Thymus (tissue), 14 donors: ENCODE measurements around the gene RDM1. TPM values are rescaled to one million over a fixed set of nuclear protein-coding genes. Genes with fewer than 3 reads are reported as not detected.
A peak's percentile ranks its signal among the peaks of the same experiment; 100 is the strongest.

Source experiments
- DNase-seq, 9 donors: peaks; one replicate each; pipeline ENCODE4 v3.0.0-alpha.2; 2013; ENCODE audit warnings: low spot score in 9 of 9, low read depth in 6 of 9, missing footprints in 1 of 9
- H3K27ac ChIP-seq, 2 donors: one replicate each; pipeline ENCODE4 v1.5.1; 2013; ENCODE audit warnings: control low read depth in 1 of 2, low read depth in 1 of 2, low read length in 1 of 2, mild to moderate bottlenecking in 1 of 2, moderate library complexity in 1 of 2
- H3K27me3 ChIP-seq, 2 donors: one replicate each; pipeline ENCODE4 v1.5.1; 2013; ENCODE audit warnings: low read length in 1 of 2; ENCODE audit not compliant: control insufficient read depth in 2 of 2, insufficient read depth in 1 of 2
- H3K36me3 ChIP-seq, 2 donors: one replicate each; pipeline ENCODE4 v1.5.1; 2013; ENCODE audit warnings: low read length in 1 of 2, mild to moderate bottlenecking in 1 of 2, moderate library complexity in 1 of 2; ENCODE audit not compliant: control insufficient read depth in 2 of 2, insufficient read depth in 2 of 2
- H3K4me1 ChIP-seq, 2 donors: one replicate each; pipeline ENCODE4 v1.5.1; 2013; ENCODE audit warnings: low read length in 2 of 2; ENCODE audit not compliant: control insufficient read depth in 2 of 2, insufficient read depth in 2 of 2
- H3K4me3 ChIP-seq, 2 donors: one replicate each; pipeline ENCODE4 v1.5.1; 2013; ENCODE audit warnings: low read length in 2 of 2, control low read depth in 1 of 2, mild to moderate bottlenecking in 1 of 2
- H3K9me3 ChIP-seq, 2 donors: one replicate each; pipeline ENCODE4 v1.5.1; 2013; ENCODE audit warnings: low read length in 1 of 2, mild to moderate bottlenecking in 1 of 2; ENCODE audit not compliant: control insufficient read depth in 2 of 2, insufficient read depth in 1 of 2
- WGBS: extraction: QIAGEN DNeasy Blood & Tissue Kit; methylation state at CpG from one replicate; pipeline ENCODE4 v1.1.7; 2013; 5-methylcytosine and 5-hydroxymethylcytosine counted together
- long read RNA-seq, 10 donors: transcript quantifications; one replicate each; lab custom pipeline, GENCODE V29; 2026
- polyA plus RNA-seq: library from polyadenylated mRNA; stranded (reverse); fragments of 200-250 nt; gene quantifications from one replicate; pipeline ENCODE4 v1.2.3, GENCODE V29; 2013
- total RNA-seq: library from RNA; stranded (reverse); fragments of 120-200 nt; gene quantifications from one replicate; pipeline ENCODE4 v1.2.4, GENCODE V29; 2013
- donor health status: healthy.

RDM1 gene, protein sequence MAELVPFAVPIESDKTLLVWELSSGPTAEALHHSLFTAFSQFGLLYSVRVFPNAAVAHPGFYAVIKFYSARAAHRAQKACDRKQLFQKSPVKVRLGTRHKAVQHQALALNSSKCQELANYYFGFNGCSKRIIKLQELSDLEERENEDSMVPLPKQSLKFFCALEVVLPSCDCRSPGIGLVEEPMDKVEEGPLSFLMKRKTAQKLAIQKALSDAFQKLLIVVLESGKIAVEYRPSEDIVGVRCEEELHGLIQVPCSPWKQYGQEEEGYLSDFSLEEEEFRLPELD
- total RNA-seq (5.7 TPM), polyA plus RNA-seq (1.1 TPM)
- long read RNA-seq, donor 1, partial matches to known transcripts, result 0 of 1 reads
- long read RNA-seq, donor 1, other reads (novel, unspliced or antisense), result 0 of 1 reads
- long read RNA-seq, donor 2, result 0 reads
- long read RNA-seq, donor 3, partial matches to known transcripts, result 0 of 2 reads
- long read RNA-seq, donor 3, other reads (novel, unspliced or antisense), result 0 of 2 reads
- long read RNA-seq, donor 4, result 0 reads
- long read RNA-seq, donor 5, partial matches to known transcripts, result 0 of 6 reads
- long read RNA-seq, donor 5, other reads (novel, unspliced or antisense), result 0 of 6 reads
- long read RNA-seq, donor 6, partial matches to known transcripts, result 0 of 6 reads
- long read RNA-seq, donor 6, other reads (novel, unspliced or antisense), result 0 of 6 reads
- long read RNA-seq, donor 7, partial matches to known transcripts, result 0 of 1 reads
- long read RNA-seq, donor 7, other reads (novel, unspliced or antisense), result 0 of 1 reads
- long read RNA-seq, donor 8, result 0 reads
- long read RNA-seq, donor 9, partial matches to known transcripts, result 0 of 4 reads
- long read RNA-seq, donor 9, other reads (novel, unspliced or antisense), result 0 of 4 reads
- long read RNA-seq, donor 10, partial matches to known transcripts, result 0 of 3 reads
- long read RNA-seq, donor 10, other reads (novel, unspliced or antisense), result 0 of 3 reads

DNA sequence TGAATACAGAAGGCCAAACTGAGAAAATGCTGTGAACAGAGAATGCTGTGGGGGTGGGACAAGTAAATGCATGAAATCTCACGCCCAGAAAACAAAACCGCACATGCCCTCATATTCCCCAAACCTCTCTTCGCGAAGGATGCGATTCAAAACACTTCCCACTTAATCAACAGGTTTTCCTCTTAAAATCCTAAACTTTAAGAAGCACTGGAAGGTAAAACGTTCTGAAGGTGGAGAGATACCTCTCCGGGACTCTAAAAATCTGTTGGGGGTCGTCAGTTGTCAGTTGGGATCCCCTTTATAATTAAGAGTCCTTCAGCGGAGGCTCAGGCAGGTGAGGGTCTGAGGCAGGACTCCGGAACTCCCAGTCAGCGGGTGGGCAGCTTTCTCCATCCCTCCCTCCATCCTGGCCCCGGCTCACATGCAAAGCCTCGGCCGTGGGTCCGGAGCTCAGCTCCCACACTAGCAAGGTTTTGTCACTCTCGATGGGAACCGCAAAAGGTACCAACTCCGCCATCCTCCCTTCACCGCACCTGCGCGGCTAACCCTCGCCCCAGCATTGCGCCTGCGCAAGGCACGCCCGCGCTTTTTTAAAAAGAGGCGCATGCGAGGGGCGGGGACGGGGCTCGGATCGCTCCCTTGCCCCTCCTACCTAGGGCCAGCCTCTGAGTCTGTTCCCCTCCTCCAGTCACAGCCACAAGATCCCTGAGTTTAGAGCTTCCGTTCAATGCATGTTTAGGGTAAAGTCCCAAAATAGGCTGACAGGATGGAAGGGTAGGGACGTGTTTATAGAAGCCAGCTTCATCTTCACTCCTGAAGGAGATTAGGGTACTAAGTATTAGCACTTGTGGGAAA lies at the start of gene RDM1:
TSS of gene RDM1 (minus strand) at position 563 of the 855 bp plus-strand sequence. CDS start at position 517, 46 bp downstream.
- Histone ChIP-seq H3K4me3 (peak within 1 kb of the TSS; percentile 54 to 62), H3K4me1 (peaks cover 9 to 14% of the 10 kb centered on the region in 2 donors), H3K27ac (peak within 1 kb of the TSS; percentile 12 to 15), H3K9me3 (no peaks in the 10 kb centered on the region), H3K27me3 (no peaks in the 10 kb centered on the region), H3K36me3 (no peaks in the 10 kb centered on the region)
- DNase-seq, result peak; percentile 31 to 91 (median 77)
- 3% methylated on average over 35 of the region's 35 CpGs for WGBS

DNA sequence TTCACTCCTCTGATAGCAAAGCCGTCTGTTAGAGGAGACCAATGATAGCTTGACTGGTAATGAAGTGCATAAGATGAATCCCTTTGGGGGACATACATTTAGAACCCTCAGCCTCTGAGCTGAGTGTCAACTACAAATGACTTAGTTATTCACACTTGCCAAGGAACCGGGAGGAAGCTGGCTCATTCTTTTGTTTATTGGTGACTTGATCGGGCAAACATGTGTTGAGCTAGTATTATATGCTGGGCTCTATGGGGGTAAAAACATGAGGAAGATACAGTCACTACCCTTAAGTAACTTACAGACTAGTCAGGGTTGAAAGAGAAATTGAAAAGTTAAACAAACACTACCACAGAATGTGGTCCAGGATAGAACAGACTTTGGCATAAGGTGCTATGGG lies 47.8 kb upstream of the RDM1 start:
- Histone ChIP-seq H3K36me3 (no peaks in the 10 kb centered on the region), H3K27me3 (no peaks in the 10 kb centered on the region), H3K9me3 (no peaks in the 10 kb centered on the region), H3K27ac (no peak overlapping the region), H3K4me3 (no peak overlapping the region), H3K4me1 (no peaks in the 10 kb centered on the region)
- DNase-seq, result no peak
- WGBS, result 97% methylated on average over 3 of the region's 3 CpGs

DNA sequence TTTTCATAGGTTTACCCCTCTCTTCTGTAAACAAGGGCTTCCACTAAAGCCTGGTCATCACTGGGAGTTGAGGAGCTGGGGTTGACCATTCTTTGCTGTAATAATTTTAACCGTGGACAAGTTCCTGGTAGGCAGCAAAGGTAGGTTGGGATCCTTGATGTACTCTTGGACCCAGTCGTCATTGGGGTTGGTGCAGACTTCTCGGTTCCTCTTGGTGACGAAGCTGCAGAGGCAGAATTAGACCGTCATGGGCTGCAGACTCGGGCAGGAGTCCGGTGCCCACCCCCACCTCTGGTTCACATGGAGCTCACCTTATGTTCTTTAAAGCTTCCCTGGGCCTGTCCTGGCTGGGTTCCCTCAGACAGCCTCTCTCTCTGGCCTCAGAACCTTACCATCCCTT lies 46.9 kb upstream of the RDM1 start:
- Histone ChIP-seq H3K36me3 (no peaks in the 10 kb centered on the region), H3K4me1 (no peaks in the 10 kb centered on the region), H3K27ac (no peak overlapping the region), H3K27me3 (no peaks in the 10 kb centered on the region), H3K4me3 (no peak overlapping the region), H3K9me3 (no peaks in the 10 kb centered on the region)
- WGBS, result 95% methylated on average over 7 of the region's 7 CpGs
- DNase-seq, result no peak

DNA sequence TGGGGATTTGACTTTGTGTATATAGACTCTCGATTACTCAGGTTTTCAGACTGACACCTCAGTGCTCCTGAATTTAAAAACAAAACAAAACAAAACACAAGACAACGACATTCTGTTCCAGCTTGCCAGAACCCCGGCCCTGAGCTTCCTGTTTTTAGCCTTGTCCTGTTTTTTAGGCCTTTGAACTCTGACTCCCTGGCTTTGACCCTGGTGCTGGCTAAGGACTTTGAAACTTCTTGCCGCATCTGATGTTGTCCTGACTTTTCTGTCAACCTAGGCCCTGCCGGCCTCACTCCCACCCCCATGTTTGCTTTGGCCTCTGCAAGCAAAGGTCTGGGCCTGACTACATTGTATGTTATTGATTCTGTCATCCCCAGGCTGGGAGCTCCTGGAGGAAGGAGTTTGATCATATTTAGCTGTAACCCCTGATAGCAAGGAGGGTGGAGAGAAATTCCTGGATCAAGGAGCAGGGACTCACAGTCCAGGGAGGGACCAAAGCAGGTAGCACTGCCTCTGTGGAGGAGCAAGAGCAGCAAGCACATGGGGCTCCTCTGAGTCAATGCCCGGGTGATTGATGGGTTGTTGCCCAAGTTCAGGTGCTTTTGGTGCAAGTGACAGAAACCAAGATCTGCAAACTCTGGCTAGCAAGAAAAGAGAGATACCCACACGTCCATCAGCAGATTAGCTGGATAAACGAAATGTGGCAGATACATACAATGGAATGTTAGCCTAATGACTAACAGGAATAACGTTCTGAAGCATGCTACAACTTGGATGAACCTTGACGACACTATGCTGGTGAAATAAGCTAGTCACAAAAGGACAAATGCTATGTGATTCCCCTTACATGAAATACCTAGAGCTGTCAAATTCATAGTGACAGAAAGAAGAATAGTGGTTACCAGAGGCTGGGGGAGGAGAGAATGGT lies 43.0 kb upstream of the RDM1 start:
- Histone ChIP-seq H3K9me3 (no peaks in the 10 kb centered on the region), H3K27me3 (no peaks in the 10 kb centered on the region), H3K36me3 (no peaks in the 10 kb centered on the region), H3K4me1 (no peaks in the 10 kb centered on the region), H3K27ac (no peak overlapping the region), H3K4me3 (no peak overlapping the region)
- no peak for DNase-seq
- WGBS, result 82% methylated on average over 10 of the region's 10 CpGs

DNA sequence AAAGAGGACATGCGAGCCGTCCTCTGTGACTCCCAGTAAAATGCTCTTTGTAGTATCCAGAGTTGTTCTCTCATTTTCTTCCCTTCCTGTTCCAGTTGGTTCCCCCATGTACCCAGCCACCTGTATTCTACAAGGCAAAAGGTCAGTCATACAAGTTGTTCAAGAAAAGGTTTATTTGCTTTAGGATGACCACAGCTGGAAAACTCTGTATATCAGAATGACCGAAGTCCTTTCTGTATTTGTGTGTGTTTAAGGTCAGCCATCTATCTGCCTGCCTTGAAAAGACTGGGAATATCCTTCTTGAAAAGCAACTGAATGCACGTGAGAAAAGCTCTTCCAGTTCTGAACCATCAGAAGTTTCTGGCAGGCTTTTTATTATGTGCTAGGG lies 42.4 kb upstream of the RDM1 start:
- no peaks in the 10 kb centered on the region for H3K4me1 ChIP-seq

DNA sequence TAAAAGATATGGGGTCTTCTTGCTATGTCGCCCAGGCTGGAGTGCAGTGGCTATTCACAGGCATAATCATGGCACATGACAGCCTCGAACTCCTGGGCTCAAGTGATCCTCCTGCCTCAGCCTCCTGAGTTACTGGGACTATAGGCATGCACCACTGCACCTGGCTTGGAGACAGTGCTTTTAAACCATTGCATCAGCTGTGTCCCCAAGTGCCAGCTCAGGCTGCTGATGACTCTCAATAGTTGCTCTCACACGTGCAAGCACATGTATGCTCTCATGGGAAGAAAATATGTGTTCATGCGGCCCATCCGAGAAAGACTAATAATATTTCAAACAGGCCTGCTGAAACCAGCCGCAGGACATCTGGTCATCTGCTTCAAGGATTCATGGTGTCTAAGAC lies 42.0 kb upstream of the RDM1 start:
- no peak overlapping the region for H3K4me3 ChIP-seq
- H3K27me3 ChIP-seq, result no peaks in the 10 kb centered on the region
- no peaks in the 10 kb centered on the region for H3K4me1 ChIP-seq
- DNase-seq, result no peak
- no peaks in the 10 kb centered on the region for H3K36me3 ChIP-seq
- 88% methylated on average over 6 of the region's 6 CpGs for WGBS
- H3K9me3 ChIP-seq, result no peaks in the 10 kb centered on the region
- no peak overlapping the region for H3K27ac ChIP-seq

More for the DNA sequence above, 42.4 kb upstream of the RDM1 start:
- no peak for DNase-seq
- Histone ChIP-seq H3K9me3 (no peaks in the 10 kb centered on the region), H3K4me3 (no peak overlapping the region), H3K27ac (no peak overlapping the region), H3K27me3 (no peaks in the 10 kb centered on the region), H3K36me3 (no peaks in the 10 kb centered on the region)
- 95% methylated on average over 4 of the region's 4 CpGs for WGBS

DNA sequence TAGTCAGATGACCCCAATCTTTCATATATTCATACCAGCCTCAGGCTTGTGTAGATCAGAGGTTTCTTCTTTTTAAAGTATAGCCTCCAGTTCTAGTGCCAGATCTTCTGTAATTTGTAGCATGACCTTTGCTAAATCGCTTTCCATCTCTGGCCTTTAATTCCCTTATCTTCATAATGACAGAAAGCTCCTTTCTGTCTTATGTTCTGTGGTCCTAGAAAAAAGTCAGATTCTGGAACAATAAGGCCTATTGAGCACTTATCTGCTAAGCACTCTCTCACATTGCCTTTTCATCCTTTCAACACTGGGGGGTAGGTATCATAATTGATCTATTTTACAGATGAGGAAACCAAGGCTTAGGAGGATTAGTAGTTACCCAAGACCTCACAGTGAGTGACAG lies 41.5 kb upstream of the RDM1 start:
- H3K4me3 ChIP-seq, result no peak overlapping the region
- H3K4me1 ChIP-seq, result no peaks in the 10 kb centered on the region
- H3K27me3 ChIP-seq, result no peaks in the 10 kb centered on the region
- no peak for DNase-seq
- H3K36me3 ChIP-seq, result no peaks in the 10 kb centered on the region
- no peaks in the 10 kb centered on the region for H3K9me3 ChIP-seq
- WGBS, result 100% methylated on average over 1 of the region's 1 CpG
- no peak overlapping the region for H3K27ac ChIP-seq
